ENCODE measurements around the gene LAS1L.

DNA sequence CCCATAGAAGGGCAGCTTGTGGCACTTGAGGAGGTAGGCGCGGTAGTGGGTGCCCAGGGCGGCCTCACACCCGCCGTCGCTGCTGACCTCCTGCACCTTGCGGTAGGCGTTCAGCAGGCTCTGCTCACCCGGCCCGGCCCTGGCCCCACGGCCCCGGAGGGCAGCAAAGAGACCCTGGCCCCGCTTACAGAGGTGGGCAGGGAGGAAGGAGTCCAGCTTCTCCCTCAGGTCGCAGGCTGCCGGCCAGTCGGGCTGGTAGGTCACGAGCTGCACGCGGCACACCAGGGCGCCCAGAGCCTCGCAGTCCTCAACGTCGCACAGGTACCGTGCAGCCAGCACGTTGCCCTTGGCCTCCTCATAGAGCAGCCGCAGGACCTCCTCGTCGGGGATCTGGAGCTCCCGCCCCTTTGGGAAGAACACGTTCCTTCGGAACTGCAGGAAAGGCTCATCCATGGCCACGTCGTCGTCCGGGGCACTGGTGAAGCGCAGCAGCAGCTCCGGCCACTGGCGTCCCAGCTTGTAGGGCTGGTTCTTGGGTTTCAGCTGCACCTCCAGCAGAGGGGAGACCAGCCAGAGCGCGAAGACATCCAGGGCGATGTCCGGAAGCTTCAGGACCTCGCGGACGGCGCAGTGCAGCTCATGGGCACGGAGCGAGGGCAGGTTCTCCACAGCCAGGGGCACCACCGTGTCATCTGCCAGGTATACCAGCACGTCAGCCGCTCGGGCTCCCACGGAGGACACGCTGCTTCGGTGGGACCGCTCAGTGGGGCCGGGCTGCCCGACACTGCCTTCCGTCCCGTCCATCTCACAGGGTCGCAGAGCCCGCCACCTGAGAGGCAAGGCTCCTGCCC is 17.1 kb upstream of the LAS1L start:
- no peak for TF ChIP-seq CTCF (IDR thresholded peaks at IDR 0.05)
- no peak for TF ChIP-seq POLR2A (IDR thresholded peaks at IDR 0.05)
